GM23248 (cell line): Measurements from ENCODE around the gene PGS1. TPM values are rescaled to one million over a fixed set of nuclear protein-coding genes. Genes with fewer than 3 reads are reported as not detected.

Source experiments
- DNase-seq: peaks from one replicate; pipeline ENCODE4 v3.0.0-alpha.2; 2015
- H2AFZ ChIP-seq: fragments of 200-600 bp; sonication (generic); 2 replicates; pipeline ENCODE4 v1.6.1; 2016; ENCODE audit warnings: antibody characterized with exemption
- H3F3A ChIP-seq: fragments of 200-600 bp; sonication (generic); 2 replicates; pipeline ENCODE4 v1.6.1; 2016; ENCODE audit warnings: mild to moderate bottlenecking, antibody characterized with exemption, mixed run types; ENCODE audit not compliant: insufficient read depth
- H3K27ac ChIP-seq: fragments of 200-600 bp; sonication (generic); 2 replicates; pipeline ENCODE4 v1.5.1; 2016; ENCODE audit warnings: mild to moderate bottlenecking
- H3K27me3 ChIP-seq: fragments of 200-600 bp; sonication (generic); replicated peaks from 2 replicates; pipeline ENCODE4 v1.6.1; 2016; ENCODE audit warnings: mild to moderate bottlenecking; ENCODE audit not compliant: insufficient read depth
- H3K36me3 ChIP-seq: fragments of 200-600 bp; sonication (generic); 2 replicates; pipeline ENCODE4 v1.6.1; 2016; ENCODE audit warnings: low read depth, mild to moderate bottlenecking
- H3K4me1 ChIP-seq: fragments of 200-600 bp; sonication (generic); 2 replicates; pipeline ENCODE4 v1.6.1; 2016; ENCODE audit warnings: mild to moderate bottlenecking; ENCODE audit not compliant: insufficient read depth
- H3K4me2 ChIP-seq: fragments of 200-600 bp; sonication (generic); one replicate; pipeline ENCODE4 v1.6.1; 2016; ENCODE audit warnings: mild to moderate bottlenecking; ENCODE audit not compliant: unreplicated experiment
- H3K4me3 ChIP-seq: fragments of 200-600 bp; sonication (generic); 2 replicates; pipeline ENCODE4 v1.5.1; 2016; ENCODE audit warnings: mild to moderate bottlenecking
- H3K79me2 ChIP-seq: fragments of 200-600 bp; sonication (generic); 2 replicates; pipeline ENCODE4 v1.6.1; 2016; ENCODE audit warnings: mild to moderate bottlenecking; ENCODE audit not compliant: insufficient read depth
- H3K9ac ChIP-seq: fragments of 200-600 bp; sonication (generic); 2 replicates; pipeline ENCODE4 v1.6.1; 2016; ENCODE audit warnings: mild to moderate bottlenecking
- H3K9me2 ChIP-seq: fragments of 200-600 bp; sonication (generic); 2 replicates; pipeline ENCODE4 v1.6.1; 2016; ENCODE audit warnings: mixed run types, mild to moderate bottlenecking, moderate library complexity; ENCODE audit not compliant: insufficient read depth
- H3K9me3 ChIP-seq: fragments of 200-600 bp; sonication (generic); one replicate; pipeline ENCODE4 v1.6.1; 2017; ENCODE audit warnings: low read depth
- H4K20me1 ChIP-seq: fragments of 200-600 bp; sonication (generic); 2 replicates; pipeline ENCODE4 v1.6.0; 2016; ENCODE audit not compliant: insufficient read depth
- EZH2 ChIP-seq: fragments of 200-600 bp; sonication (generic); IDR thresholded peaks from 2 replicates; pipeline ENCODE4 v1.6.1; 2018; ENCODE audit warnings: antibody characterized with exemption, mild to moderate bottlenecking; ENCODE audit not compliant: insufficient read depth, poor library complexity, severe bottlenecking
- EZH2phosphoT487 ChIP-seq: fragments of 200-600 bp; sonication (generic); IDR thresholded peaks from 2 replicates; pipeline ENCODE4 v1.6.1; 2018; ENCODE audit warnings: antibody characterized with exemption, moderate library complexity, mild to moderate bottlenecking, low read depth; ENCODE audit not compliant: insufficient read depth
- WGBS, 2 experiments: methylation state at CpG; one replicate each; pipeline ENCODE4 v1.1.6; 2015 to 2017; ENCODE audit warnings: low lambda C conversion rate in 2 of 2, low coverage in 1 of 2; ENCODE audit errors: missing lambda C conversion rate in 2 of 2; 5-methylcytosine and 5-hydroxymethylcytosine counted together
- in situ Hi-C: fragments of 300-500 bp; cut with MboI; formaldehyde crosslinking; loops from 2 replicates; pipeline ENCODE4 v1.15.0; 2020
- polyA plus RNA-seq: library from polyadenylated mRNA; unstranded; fragments of >200 nt; fragmentation: Nextera tagmentation; extraction: Ambion mirVana; gene quantifications from 2 replicates; pipeline ENCODE4 v1.2.1, GENCODE V29; 2016
- total RNA-seq: library from RNA; depleted of rRNA; stranded (reverse); fragments of >200 nt; shearing (Covaris generic); gene quantifications from 2 replicates; pipeline ENCODE4 v1.2.3, GENCODE V29; 2014

Gene PGS1
- total and polyA plus RNA-seq, 2 experiments from 2014 or later: 30.2 to 32.5 TPM

DNA sequence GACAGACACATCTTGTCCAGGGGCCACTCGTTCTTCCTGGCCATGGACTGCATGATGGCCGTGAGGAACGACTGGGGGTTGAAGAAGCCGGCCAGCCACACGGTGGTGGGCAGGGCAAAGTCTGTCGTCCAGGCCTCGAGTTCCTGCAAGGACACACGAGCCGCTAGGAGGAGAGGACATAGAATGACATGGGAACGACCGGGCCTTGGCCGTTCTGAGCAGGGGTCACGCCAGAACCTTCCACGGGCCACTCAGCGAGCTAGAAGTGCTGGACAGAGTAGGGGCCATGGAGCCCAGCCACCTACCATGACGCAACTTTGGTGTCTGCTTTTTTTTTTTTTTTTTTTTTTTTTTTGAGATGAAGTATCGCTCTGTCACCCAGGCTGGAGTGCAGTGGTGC lies 47.0 kb downstream of the PGS1 start:
- DNase-seq: no peak
- Histone ChIP-seq H3K79me2 (no peaks in the 10 kb centered on the region), H3K27me3 (no peaks in the 10 kb centered on the region), H3K9ac (no peak overlapping the region), H3K9me3 (no peaks in the 10 kb centered on the region), H3K9me2 (no peaks in the 10 kb centered on the region), H3K4me1 (no peaks in the 10 kb centered on the region), H3K4me2 (no peak overlapping the region), H3F3A (0 out of 2 replicates have a peak, but pooled peaks cover 5% of the 10 kb centered on the region), H3K36me3 (0 out of 2 replicates have a peak, but pooled peaks cover 7% of the 10 kb centered on the region), H3K27ac (no peak overlapping the region), H4K20me1 (no peaks in the 10 kb centered on the region), H3K4me3 (no peak overlapping the region), H2AFZ (no peak overlapping the region)
- in situ Hi-C loops: loop anchor here (10.0 kb wide), 1 partner anchor 141 kb away; no protein-coding TSS in a partner anchor
- no peak for TF ChIP-seq EZH2phosphoT487
- TF ChIP-seq EZH2: no peak
- 85 to 90% methylated on average over 17 of the region's 17 CpGs for WGBS, 2 experiments

DNA sequence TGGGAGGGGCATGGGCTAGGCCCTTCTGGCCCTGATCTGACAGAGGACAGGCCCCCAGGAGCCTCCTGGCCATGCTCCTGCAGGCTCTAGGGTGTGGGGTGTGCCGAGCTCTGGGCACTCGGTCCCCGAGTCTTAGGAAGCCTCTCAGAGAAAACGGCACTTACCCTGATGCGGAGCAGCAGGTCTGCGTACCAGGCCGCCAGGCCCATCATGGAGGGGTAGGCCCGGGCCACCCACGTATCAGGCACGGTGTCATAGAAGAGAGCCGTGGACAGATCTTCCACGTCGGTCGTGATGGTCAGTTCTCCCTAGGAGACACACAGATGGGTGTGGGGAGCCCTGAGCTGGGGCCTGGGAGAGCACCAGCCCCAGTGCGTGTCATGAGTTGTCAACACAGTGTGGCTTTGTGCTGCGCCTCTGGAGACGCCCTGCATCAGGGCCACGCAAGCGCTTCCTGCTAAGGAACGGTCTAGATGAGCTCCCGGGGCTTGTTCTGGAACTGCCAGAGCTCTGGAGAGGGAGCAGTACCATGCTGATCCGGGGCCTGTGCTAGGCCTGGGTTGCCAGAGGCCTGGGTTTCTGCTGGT lies 47.9 kb downstream of the PGS1 start:
- Histone ChIP-seq H3K36me3 (no peaks in the 10 kb centered on the region), H3K4me1 (no peaks in the 10 kb centered on the region), H3F3A (no peaks in the 10 kb centered on the region), H3K27ac (no peak overlapping the region), H3K27me3 (no peaks in the 10 kb centered on the region), H4K20me1 (no peaks in the 10 kb centered on the region), H3K9me2 (no peaks in the 10 kb centered on the region), H3K79me2 (no peaks in the 10 kb centered on the region), H3K9ac (no peak overlapping the region), H3K4me3 (no peak overlapping the region), H3K4me2 (no peak overlapping the region), H2AFZ (no peak overlapping the region), H3K9me3 (no peaks in the 10 kb centered on the region)
- DNase-seq: no peak
- in situ Hi-C loops: loop anchor here (10.0 kb wide), 1 partner anchor 142 kb away; no protein-coding TSS in a partner anchor
- no peak for TF ChIP-seq EZH2phosphoT487
- no peak for TF ChIP-seq EZH2
- 90 to 92% methylated on average over 21 to 22 of the region's 22 CpGs for WGBS, 2 experiments

DNA sequence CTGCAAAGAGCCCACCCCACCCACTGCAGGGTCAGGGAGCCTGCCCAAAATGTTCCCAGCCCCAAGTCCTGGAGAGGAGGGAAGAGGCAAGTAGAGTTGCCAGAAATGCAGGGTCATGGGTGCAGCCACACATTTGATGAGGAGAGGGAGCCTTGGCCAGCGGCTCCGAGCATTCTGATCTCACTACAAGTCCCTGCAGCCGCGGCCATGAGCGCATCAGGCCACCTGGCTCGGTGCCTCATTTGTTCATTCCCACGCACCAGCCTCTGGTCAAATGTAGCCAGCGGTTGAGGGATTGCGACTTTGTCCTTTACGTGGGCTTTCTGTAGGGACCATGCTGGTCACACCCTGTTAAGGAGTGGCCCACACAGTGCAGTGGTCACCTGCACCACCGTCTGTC lies 48.7 kb downstream of the PGS1 start:
- in situ Hi-C loops: loop anchor here (10.0 kb wide), 1 partner anchor 142 kb away; no protein-coding TSS in a partner anchor
- DNase-seq: no peak
- Histone ChIP-seq H3K4me1 (no peaks in the 10 kb centered on the region), H3K36me3 (no peaks in the 10 kb centered on the region), H3K9ac (no peak overlapping the region), H3K4me2 (no peak overlapping the region), H4K20me1 (no peaks in the 10 kb centered on the region), H3K79me2 (no peaks in the 10 kb centered on the region), H3K9me3 (no peaks in the 10 kb centered on the region), H3K27me3 (no peaks in the 10 kb centered on the region), H2AFZ (no peak overlapping the region), H3K4me3 (no peak overlapping the region), H3K9me2 (no peaks in the 10 kb centered on the region), H3F3A (no peaks in the 10 kb centered on the region), H3K27ac (no peak overlapping the region)
- TF ChIP-seq EZH2phosphoT487 (no peak), EZH2 (no peak)
- 96% methylated on average over 11 of the region's 11 CpGs for WGBS, 2 experiments

DNA sequence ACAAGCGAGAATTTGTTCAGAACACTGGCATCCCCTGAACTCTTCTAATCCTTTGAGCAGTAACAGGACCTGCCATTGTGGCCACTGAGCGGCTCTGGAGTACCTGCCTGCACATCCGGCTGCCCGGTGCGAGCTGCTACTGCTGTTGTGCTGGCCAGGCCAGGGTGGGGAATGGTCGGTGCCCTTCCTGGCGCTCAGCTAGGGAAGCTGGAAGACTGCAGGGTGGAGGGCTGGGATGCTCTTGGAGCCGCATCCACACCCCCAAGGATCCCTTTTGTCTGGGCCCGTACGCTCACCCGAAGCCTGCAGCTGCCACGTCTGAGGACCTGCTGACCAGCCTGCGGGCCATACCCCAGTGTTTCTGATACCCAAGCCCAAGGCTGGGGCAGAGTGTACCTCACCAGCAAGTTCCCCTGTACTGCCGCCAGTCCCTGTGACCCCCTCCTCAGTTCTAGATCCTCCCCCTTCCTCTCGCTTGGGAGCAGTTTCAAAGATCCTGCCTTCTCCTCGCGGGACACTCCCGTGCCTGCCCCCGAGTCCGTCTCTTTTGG lies 49.7 kb downstream of the PGS1 start:
- H3K4me2 ChIP-seq: no peak overlapping the region
- H2AFZ ChIP-seq: no peak overlapping the region
- WGBS, 2 experiments: 87 to 91% methylated on average over 19 to 20 of the region's 20 CpGs
- no peaks in the 10 kb centered on the region for H4K20me1 ChIP-seq
- DNase-seq: no peak
- H3K36me3 ChIP-seq: no peaks in the 10 kb centered on the region
- TF ChIP-seq EZH2phosphoT487 (no peak), EZH2 (no peak)
- in situ Hi-C loops: loop anchor here (10.0 kb wide), 1 partner anchor 143 kb away; no protein-coding TSS in a partner anchor
- no peaks in the 10 kb centered on the region for H3K27me3 ChIP-seq
- H3K9ac ChIP-seq: no peak overlapping the region
- H3K27ac ChIP-seq: no peak overlapping the region
- H3K9me2 ChIP-seq: no peaks in the 10 kb centered on the region
- H3F3A ChIP-seq: no peaks in the 10 kb centered on the region
- no peak overlapping the region for H3K4me3 ChIP-seq
- no peaks in the 10 kb centered on the region for H3K4me1 ChIP-seq
- no peaks in the 10 kb centered on the region for H3K9me3 ChIP-seq
- no peaks in the 10 kb centered on the region for H3K79me2 ChIP-seq
